GM19468 (cell line): ENCODE data around the gene ALDOC.

Experiments
- ATAC-seq: cut with Tn5 transposase; IDR thresholded peaks from one replicate; pipeline ENCODE4 v1.9.1; 2021; ENCODE audit warnings: mild to moderate bottlenecking, moderate library complexity, moderate number of reproducible peaks; ENCODE audit not compliant: unreplicated experiment; ENCODE audit errors: extremely low read depth

ALDOC gene

DNA sequence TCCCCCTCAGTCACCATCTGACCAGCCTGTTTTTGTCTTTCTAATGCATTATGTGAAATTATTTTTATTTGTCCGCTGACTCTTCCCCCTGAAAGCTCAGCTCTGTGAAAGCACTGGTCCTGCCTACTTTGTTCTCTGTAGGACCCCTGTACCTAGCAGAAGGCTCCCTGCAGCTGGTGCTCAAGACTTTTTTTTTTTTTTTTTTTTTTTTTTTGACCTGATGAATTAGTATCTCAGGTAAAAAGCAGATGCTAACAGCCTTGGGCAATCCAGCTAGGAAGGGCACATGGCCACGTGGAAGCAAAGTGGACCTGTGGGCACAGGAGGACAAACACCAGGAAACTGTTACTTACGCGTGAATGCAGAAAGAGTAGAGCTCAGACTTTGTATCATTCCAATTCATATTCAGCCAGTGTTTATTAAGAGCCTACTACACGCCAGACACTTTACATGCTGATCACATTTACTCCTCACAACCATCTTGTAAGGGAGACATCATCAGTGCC, 23.6 kb downstream of the ALDOC start:
- no peak for ATAC-seq

- no peak for ATAC-seq
Measured at GRCh38 chr17:28552176-28552999, 24.3 kb downstream of the ALDOC start, which contains the start of gene UNC119. UNC119 (minus strand) TSS chr17:28552624; CDS start chr17:28552557, 67 bp downstream.

DNA sequence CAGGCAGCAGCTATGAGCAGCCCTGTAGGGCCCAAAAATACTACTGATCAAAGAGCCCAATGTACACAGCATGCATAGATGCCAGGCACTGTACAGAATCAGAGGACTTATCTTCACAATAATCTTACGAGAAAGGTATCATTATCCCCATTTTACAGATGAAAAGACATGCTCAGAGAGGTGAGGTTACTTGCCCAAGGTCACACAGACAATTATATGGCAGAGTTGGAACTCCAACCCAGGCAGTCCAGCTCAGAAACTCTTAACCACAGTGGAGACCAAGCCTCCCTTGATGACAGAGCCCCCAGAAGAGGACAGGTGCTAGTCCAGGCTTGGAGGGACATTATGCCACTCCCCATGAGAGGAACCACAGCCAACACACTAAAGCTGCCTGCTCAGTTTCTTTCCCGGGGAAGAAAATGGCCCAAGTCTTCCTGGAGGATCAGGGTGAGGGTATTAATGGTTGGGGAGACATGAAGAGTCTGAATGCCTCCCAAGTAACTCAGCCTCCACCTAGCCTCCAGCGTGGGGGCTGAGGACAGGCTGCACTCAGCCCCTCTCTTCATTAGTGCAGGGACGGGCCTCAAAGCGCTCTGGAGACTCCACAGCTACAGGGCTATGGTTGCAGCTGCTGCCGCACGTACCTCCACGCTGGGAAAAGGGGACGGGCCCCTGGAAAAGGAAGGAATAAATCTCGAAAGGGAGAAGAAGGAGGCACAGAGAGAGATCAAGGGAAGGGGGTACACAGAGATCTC, 25.1 kb downstream of the ALDOC start:
- no peak for ATAC-seq

DNA sequence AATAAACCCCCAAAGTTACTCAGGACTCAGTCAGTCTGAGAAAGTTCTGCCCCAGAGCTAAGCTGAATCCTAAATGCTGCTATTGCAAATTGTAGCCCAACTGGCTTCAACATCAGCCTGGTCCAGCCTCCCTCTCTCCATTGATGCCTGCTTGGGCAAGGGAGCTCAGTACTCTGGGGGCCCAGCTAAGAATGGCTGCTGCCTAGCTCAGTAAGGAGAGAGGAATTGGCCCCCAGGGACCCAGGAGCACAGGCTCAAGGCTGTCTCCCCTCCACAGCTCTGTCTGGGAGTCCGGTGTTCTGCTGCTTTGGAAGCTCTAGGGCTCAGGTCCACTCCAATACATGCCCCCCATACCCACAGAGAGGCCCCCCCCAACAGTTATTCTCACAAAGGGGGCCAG, 25.8 kb downstream of the ALDOC start:
- ATAC-seq, result no peak

GRCh38 chr17:28549236-28550132, 27.2 kb downstream of the ALDOC start:
- no peak for ATAC-seq

GRCh38 chr17:28548417-28549130, 28.1 kb downstream of the ALDOC start:
- ATAC-seq, result no peak

GRCh38 chr17:28547623-28548416, 28.9 kb downstream of the ALDOC start:
- ATAC-seq, result no peak

GRCh38 chr17:28547096-28547622, 29.5 kb downstream of the ALDOC start:
- ATAC-seq, result no peak

GRCh38 chr17:28545787-28546415, 30.8 kb downstream of the ALDOC start:
- ATAC-seq, result no peak

- ATAC-seq, result no peak
Measured at GRCh38 chr17:28545141-28545503, 31.6 kb downstream of the ALDOC start.

- ATAC-seq, result no peak
Measured at GRCh38 chr17:28544402-28545140, 32.1 kb downstream of the ALDOC start.

GRCh38 chr17:28541439-28541838, 35.3 kb downstream of the ALDOC start:
- no peak for ATAC-seq

DNA sequence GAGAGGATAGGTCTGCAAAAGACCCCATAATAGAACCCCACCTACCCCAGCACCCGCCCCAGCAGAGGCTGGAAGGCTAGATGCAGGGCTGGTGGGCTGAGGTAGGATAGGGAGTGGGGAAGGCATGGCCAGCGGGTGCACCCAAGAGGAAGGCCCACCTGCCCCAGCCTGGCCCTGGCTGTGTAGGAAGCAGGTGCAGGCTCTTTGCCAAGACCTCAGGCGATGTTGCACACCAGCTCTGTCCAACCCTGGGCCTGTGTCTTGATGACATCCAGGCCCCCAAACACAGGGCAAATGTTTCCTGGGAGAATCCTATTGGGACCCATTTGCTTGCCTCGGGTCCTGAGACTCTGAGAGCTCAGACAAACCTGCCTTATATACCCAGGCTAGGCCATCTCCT, 36.5 kb downstream of the ALDOC start:
- ATAC-seq, result no peak

GRCh38 chr17:28538296-28538895, 38.3 kb downstream of the ALDOC start:
- no peak for ATAC-seq

DNA sequence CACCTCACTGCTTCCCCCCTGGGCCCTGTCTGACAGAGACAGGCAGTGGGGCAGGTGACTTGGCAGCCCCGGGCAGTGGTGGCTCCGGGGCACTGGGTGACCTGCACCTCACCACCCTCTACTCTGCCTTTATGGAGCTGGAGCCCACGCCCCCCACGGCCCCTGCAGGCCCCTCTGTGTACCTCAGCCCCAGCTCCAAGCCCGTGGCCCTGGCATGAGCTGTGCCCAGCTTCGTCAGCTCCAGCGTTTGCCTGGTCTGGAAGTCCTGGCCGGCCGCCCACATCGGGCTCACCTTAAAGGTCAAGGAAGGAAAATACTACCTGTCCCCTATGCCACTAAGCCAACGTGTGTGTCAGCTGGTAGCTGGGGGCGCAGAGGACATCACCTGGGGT, 39.5 kb downstream of the ALDOC start:
- no peak for ATAC-seq

- ATAC-seq, result no peak
Measured at GRCh38 chr17:28536532-28537218, 40.0 kb downstream of the ALDOC start.
